HFF-Myc (cell line): Measurements from ENCODE around the gene GGA1.

Source experiments
- DNase-seq: peaks from one replicate; pipeline ENCODE4 v3.0.0-alpha.2; 2011; ENCODE audit warnings: low read depth; ENCODE audit errors: extremely low read depth
- H3K4me3 ChIP-seq: replicated peaks from 2 replicates; pipeline ENCODE4 v1.5.1; 2011; ENCODE audit warnings: low read depth, mild to moderate bottlenecking, control low read depth, low read length
- TF ChIP-seq, protein P1 (sequence below): IDR thresholded peaks from 2 replicates; pipeline ENCODE4 v1.5.1; 2012; ENCODE audit warnings: mild to moderate bottlenecking, low read depth, low read length, control low read depth; ENCODE audit errors: missing control alignments

GGA1 gene

DNA sequence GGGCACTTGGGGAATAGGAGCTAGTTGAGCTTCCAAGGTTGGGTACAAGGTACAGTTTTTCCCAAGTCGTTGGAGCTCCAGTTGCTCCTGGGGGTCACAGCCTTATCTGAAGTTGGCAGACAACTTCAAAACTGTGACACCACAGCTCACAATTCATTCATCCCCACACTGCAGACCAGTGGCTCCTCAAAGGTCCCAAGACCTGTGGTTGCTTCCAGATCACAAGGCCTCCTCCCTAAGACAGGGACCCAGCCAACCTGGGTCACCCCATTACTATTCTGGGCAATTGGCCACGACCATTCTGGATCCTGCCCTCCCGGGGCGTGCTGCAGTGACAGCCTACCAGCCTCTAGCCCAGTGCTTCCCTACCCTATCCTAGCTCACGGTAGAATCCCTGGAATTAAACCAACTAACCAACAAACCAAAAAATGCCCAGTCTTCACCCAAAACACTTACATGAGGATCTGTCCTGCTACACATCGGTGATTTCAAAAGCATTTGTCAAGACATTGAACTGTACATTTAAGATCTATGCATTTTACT lies 49.0 kb downstream of the GGA1 start:
- no peak for DNase-seq
- peak overlapping the region; percentile 68 for H3K4me3 ChIP-seq
- TF ChIP-seq, protein P1, sequence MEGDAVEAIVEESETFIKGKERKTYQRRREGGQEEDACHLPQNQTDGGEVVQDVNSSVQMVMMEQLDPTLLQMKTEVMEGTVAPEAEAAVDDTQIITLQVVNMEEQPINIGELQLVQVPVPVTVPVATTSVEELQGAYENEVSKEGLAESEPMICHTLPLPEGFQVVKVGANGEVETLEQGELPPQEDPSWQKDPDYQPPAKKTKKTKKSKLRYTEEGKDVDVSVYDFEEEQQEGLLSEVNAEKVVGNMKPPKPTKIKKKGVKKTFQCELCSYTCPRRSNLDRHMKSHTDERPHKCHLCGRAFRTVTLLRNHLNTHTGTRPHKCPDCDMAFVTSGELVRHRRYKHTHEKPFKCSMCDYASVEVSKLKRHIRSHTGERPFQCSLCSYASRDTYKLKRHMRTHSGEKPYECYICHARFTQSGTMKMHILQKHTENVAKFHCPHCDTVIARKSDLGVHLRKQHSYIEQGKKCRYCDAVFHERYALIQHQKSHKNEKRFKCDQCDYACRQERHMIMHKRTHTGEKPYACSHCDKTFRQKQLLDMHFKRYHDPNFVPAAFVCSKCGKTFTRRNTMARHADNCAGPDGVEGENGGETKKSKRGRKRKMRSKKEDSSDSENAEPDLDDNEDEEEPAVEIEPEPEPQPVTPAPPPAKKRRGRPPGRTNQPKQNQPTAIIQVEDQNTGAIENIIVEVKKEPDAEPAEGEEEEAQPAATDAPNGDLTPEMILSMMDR = no peak

DNA sequence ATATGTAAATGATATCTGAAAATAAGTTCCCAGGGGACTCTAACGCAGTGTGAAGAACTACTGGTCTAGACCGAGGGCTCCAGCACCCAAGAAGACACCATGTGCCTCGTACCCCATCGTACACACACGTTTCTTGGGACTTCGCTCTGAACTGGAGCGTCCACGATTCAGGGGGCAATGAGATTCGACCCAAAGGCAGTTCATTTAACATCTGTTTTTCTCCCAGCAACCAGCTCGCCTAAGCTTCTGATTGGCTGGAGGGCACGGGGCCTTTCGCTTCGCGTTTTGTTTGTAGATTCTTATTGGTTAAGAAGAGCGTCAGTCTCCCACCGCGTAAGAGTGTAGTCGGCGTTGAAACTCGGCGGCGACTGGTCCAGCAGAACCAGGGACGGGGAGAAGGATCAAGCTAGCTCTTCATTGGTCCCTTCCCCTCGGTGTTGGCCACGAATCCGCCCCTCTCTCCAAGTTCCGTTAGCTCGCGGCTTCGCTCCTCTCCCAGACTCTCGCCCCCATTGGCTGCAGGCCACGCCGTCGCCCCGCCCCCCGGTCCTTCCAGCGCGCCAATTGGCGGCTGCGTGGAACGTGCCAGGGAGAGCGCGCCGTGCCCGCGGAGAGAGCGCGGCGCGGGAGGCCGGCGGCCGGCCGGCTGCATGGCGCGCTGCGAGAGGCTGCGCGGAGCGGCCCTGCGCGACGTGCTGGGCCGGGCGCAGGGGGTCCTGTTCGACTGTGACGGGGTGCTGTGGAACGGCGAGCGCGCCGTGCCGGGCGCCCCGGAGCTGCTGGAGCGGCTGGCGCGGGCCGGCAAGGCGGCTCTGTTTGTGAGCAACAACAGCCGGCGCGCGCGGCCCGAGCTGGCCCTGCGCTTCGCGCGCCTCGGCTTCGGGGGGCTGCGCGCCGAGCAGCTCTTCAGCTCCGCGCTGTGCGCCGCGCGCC lies 49.8 kb downstream of the GGA1 start, which contains the start of gene PDXP:
Gene PDXP, plus strand, starts transcription at position 591 of the 933 bp plus-strand sequence. Its CDS starts 60 bp downstream, at position 651.
- H3K4me3 ChIP-seq = peak within 1 kb of the TSS; percentile 68
- TF ChIP-seq, protein P1 = no peak
- DNase-seq = peak; percentile 100

DNA sequence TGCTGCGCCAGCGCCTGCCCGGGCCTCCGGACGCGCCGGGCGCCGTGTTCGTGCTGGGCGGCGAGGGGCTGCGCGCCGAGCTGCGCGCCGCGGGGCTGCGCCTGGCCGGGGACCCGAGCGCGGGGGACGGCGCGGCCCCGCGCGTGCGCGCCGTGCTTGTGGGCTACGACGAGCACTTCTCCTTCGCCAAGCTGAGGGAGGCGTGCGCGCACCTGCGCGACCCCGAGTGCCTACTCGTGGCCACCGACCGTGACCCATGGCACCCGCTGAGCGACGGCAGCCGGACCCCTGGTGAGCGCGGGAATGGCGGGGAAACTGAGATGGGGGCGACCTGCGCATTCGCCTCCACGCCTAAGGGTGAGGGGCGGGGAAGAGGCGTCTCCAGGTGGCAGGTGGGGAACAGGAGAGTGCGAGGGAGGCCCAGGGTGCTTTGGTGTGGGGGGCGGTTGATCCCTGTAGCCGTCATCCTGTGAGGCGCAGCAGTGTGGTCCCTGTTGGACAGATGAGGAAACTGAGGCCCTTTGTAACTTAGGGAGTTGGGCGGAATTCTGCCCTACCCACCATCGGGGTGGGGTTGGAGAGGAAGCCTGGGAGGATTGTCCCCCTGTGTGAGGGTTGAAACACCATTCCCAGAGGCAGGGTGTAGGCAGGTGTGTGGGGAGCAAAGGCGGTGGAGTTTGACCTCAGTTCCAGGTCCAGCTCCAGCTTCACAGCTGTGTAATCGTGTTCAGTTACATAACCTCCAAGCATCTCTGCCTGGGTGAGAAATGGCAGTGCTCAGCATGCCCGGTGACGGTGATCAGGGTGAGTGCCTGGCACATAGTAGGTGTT lies 50.6 kb downstream of the GGA1 start:
- peak overlapping the region; percentile 68 for H3K4me3 ChIP-seq
- TF ChIP-seq, protein P1 = no peak
- no peak for DNase-seq

DNA sequence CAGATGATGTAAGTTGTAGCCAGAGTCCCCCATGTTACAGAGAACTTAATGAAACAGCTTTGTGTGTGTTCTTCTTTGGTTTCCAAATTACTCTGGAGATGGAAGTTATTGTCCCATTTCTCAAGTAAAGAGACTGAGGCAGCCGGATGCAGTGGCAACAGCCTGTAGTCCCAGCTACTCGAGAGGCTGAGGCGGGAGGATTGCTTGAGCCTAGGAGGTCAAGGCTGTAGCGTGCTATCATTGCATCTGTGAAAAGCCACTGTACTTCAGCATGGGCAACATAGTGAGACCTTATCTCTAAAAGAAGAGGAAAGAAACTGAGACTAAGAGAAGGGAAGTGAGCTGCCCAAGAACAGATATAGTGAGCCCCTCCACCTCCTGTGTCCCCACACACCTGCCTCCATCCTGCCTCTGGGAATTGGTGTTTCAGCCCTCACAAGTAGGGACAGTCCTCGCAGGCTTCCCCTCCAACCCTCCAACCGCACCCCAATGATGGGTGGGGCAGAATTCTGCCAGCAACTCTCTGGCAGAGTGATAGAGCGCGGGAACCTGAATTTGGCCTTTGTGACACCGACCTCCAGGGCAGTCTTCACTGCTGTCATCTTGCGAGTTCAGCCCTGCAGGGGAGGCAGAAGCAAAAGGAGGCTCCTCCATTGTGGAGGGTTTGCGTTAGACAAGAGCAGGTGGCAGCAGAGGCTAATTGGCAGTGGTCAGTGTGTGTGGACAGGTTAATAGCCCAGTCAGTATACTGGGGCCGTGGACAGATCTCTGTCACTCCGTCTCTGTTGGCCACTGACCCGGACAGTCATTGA lies 51.5 kb downstream of the GGA1 start:
- TF ChIP-seq, protein P1 = no peak
- DNase-seq = no peak
- peak overlapping the region; percentile 68 for H3K4me3 ChIP-seq

DNA sequence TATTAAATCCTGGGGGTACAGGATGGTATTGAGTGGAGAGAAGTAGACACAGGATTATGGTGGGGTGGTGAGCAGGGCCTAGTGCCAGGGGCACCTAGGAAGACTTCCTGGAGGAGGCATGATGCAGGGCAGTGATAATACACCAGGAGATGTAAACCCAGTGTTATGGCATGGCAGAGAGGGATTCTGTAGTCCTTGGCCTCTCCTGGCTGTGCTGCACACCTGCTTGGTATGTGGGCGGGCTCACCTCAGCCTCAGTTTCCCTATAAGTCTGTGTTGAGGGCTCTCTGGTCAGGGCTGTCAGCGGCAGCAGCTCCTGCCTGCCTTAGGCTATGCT lies 52.0 kb downstream of the GGA1 start:
- peak overlapping the region; percentile 68 for H3K4me3 ChIP-seq
- DNase-seq = no peak
- TF ChIP-seq, protein P1 = no peak
